IMR-90 (cell line): Measurements from ENCODE around the gene SLC39A2. TPM values are rescaled to one million over a fixed set of nuclear protein-coding genes. Genes with fewer than 3 reads are reported as not detected.

Source experiments
- ATAC-seq: fragments of 200-7000 bp; cut with Tn5 transposase; 2 replicates; pipeline ENCODE4 v1.9.1; 2020; ENCODE audit warnings: low read depth, mild to moderate bottlenecking, moderate library complexity
- BruUV-seq: library from RNA; stranded (reverse); fragments of 400-500 nt; replicated peaks from 2 replicates; lab custom pipeline; 2021; lab: Mats Ljungman, UMichigan
- CTCF ChIA-PET: fragments of 300-600 bp; formaldehyde crosslinking; extraction: SDS; loops from one replicate; lab custom pipeline; 2021; ENCODE audit warnings: antibody characterized with exemption; lab: Yijun Ruan, JAX
- POLR2A ChIA-PET: fragments of 300-600 bp; sonication (Branson Sonifier 250); formaldehyde crosslinking; loops from one replicate; lab custom pipeline; 2022; ENCODE audit warnings: antibody characterized with exemption; ENCODE audit not compliant: unreplicated experiment; lab: Charles Lee
- DNase-seq: peaks from one replicate; pipeline ENCODE4 v3.0.0; 2013
- H2AFZ ChIP-seq: replicated peaks from 2 replicates; pipeline ENCODE3; 2013; ENCODE audit warnings: low read length, mild to moderate bottlenecking; ENCODE audit not compliant: poor library complexity
- H2AK5ac ChIP-seq: 2 replicates; pipeline ENCODE4 v1.6.1; 2013; ENCODE audit warnings: low read depth, low read length, inconsistent platforms
- H2AK9ac ChIP-seq: replicated peaks from 2 replicates; pipeline ENCODE3; 2013; ENCODE audit warnings: mild to moderate bottlenecking, low read depth, low read length, moderate library complexity; ENCODE audit not compliant: poor library complexity
- H2BK120ac ChIP-seq: 2 replicates; pipeline ENCODE4 v1.6.1; 2013; ENCODE audit warnings: low read depth, low read length, inconsistent platforms
- H2BK15ac ChIP-seq: 3 replicates; pipeline ENCODE4 v1.6.1; 2013; ENCODE audit warnings: low read depth, low read length, inconsistent platforms
- H2BK20ac ChIP-seq: 2 replicates; pipeline ENCODE4 v1.6.1; 2013; ENCODE audit warnings: low read depth, mild to moderate bottlenecking, inconsistent platforms, low read length, moderate library complexity
- H2BK5ac ChIP-seq: 2 replicates; pipeline ENCODE4 v1.6.1; 2013; ENCODE audit warnings: mild to moderate bottlenecking, low read depth, low read length, inconsistent platforms; ENCODE audit not compliant: poor library complexity, severe bottlenecking
- H3K14ac ChIP-seq: replicated peaks from 2 replicates; pipeline ENCODE4 v1.6.1; 2013; ENCODE audit warnings: low read depth, low read length, inconsistent platforms
- H3K18ac ChIP-seq: 2 replicates; pipeline ENCODE4 v1.6.1; 2013; ENCODE audit warnings: low read depth, low read length, control low read depth
- H3K23ac ChIP-seq: 2 replicates; pipeline ENCODE4 v1.6.1; 2013; ENCODE audit warnings: low read depth, low read length, inconsistent platforms
- H3K27ac ChIP-seq: 2 replicates; pipeline ENCODE4 v1.5.1; 2013; ENCODE audit warnings: mild to moderate bottlenecking, control low read depth, low read length; ENCODE audit not compliant: insufficient read depth
- H3K27me3 ChIP-seq: 2 replicates; pipeline ENCODE4 v1.6.1; 2013; ENCODE audit warnings: low read length; ENCODE audit not compliant: control insufficient read depth, insufficient read depth
- H3K36me3 ChIP-seq: 2 replicates; pipeline ENCODE4 v1.6.1; 2013; ENCODE audit warnings: low read length, mixed read lengths; ENCODE audit not compliant: control insufficient read depth, insufficient read depth
- H3K4ac ChIP-seq: 2 replicates; pipeline ENCODE4 v1.6.1; 2013; ENCODE audit warnings: low read depth, low read length, inconsistent platforms
- H3K4me1 ChIP-seq: 2 replicates; pipeline ENCODE4 v1.6.1; 2013; ENCODE audit warnings: low read length, mixed read lengths; ENCODE audit not compliant: control insufficient read depth, insufficient read depth
- H3K4me2 ChIP-seq: 2 replicates; pipeline ENCODE4 v1.6.1; 2013; ENCODE audit warnings: low read depth, mild to moderate bottlenecking, control low read depth, low read length, moderate library complexity
- H3K4me3 ChIP-seq: 2 replicates; pipeline ENCODE4 v1.5.1; 2013; ENCODE audit warnings: low read depth, mild to moderate bottlenecking, control low read depth, low read length, moderate library complexity; ENCODE audit not compliant: insufficient read depth
- H3K56ac ChIP-seq: 2 replicates; pipeline ENCODE4 v1.6.1; 2013; ENCODE audit warnings: low read length, inconsistent platforms; ENCODE audit not compliant: insufficient read depth; ENCODE audit errors: extremely low read depth
- H3K79me1 ChIP-seq, 2 experiments: 2 replicates each; pipeline ENCODE4 v1.6.1; 2013; ENCODE audit warnings: low read length in 2 of 2, inconsistent platforms in 1 of 2, low read depth in 1 of 2
- H3K9ac ChIP-seq: 2 replicates; pipeline ENCODE4 v1.6.1; 2013; ENCODE audit warnings: low read depth, low read length, control low read depth
- H3K9me1 ChIP-seq: 2 replicates; pipeline ENCODE4 v1.6.1; 2013; ENCODE audit warnings: low read length, inconsistent platforms; ENCODE audit not compliant: insufficient read depth
- H3K9me3 ChIP-seq: 2 replicates; pipeline ENCODE4 v1.6.1; 2013; ENCODE audit warnings: low read length; ENCODE audit not compliant: control insufficient read depth, insufficient read depth
- H4K20me1 ChIP-seq: 2 replicates; pipeline ENCODE4 v1.6.1; 2013; ENCODE audit warnings: low read length, inconsistent platforms; ENCODE audit not compliant: insufficient read depth
- H4K5ac ChIP-seq: 2 replicates; pipeline ENCODE4 v1.6.1; 2013; ENCODE audit warnings: mild to moderate bottlenecking, low read depth, low read length, control low read depth
- H4K8ac ChIP-seq, 2 experiments: 2 replicates each; pipeline ENCODE4 v1.6.1; 2013; ENCODE audit warnings: low read depth in 2 of 2, low read length in 2 of 2, control low read depth in 1 of 2, inconsistent platforms in 1 of 2
- H4K91ac ChIP-seq: 2 replicates; pipeline ENCODE4 v1.6.1; 2013; ENCODE audit warnings: low read depth, low read length, inconsistent platforms; ENCODE audit not compliant: insufficient read depth
- BHLHE40 ChIP-seq: fragments of 150-350 bp; IDR thresholded peaks from 2 replicates; pipeline ENCODE4 v1.6.1; 2016; ENCODE audit warnings: mild to moderate bottlenecking, low read depth, low read length
- CEBPB ChIP-seq: IDR thresholded peaks from 2 replicates; pipeline ENCODE4 v1.6.1; 2012; ENCODE audit warnings: low read depth, low read length, improper control_type of control experiment
- CHD1 ChIP-seq: IDR thresholded peaks from 2 replicates; pipeline ENCODE4 v1.6.1; 2012; ENCODE audit warnings: low read depth, low read length, improper control_type of control experiment
- FOS ChIP-seq: fragments of 150-350 bp; IDR thresholded peaks from 2 replicates; pipeline ENCODE4 v1.6.1; 2016; ENCODE audit warnings: low read depth, low read length
- MAFK ChIP-seq: IDR thresholded peaks from 2 replicates; pipeline ENCODE4 v1.6.1; 2012; ENCODE audit warnings: low read depth, low read length, improper control_type of control experiment
- MAZ ChIP-seq: IDR thresholded peaks from 2 replicates; pipeline ENCODE4 v1.6.1; 2012; ENCODE audit warnings: low read depth, mild to moderate bottlenecking, low read length, improper control_type of control experiment, moderate library complexity, borderline replicate concordance
- MXI1 ChIP-seq: IDR thresholded peaks from 2 replicates; pipeline ENCODE4 v1.6.1; 2012; ENCODE audit warnings: low read depth, mild to moderate bottlenecking, low read length, moderate library complexity, borderline replicate concordance
- NFE2L2 ChIP-seq: fragments of 150-350 bp; IDR thresholded peaks from 2 replicates; pipeline ENCODE4 v1.6.1; 2016; ENCODE audit warnings: low read depth, mild to moderate bottlenecking, low read length
- POLR2A ChIP-seq: IDR thresholded peaks from 2 replicates; pipeline ENCODE4 v1.6.1; 2012; ENCODE audit warnings: mild to moderate bottlenecking, low read depth, low read length
- RAD21 ChIP-seq: IDR thresholded peaks from 2 replicates; pipeline ENCODE4 v1.6.1; 2012; ENCODE audit warnings: low read length, improper control_type of control experiment
- RCOR1 ChIP-seq: IDR thresholded peaks from 2 replicates; pipeline ENCODE4 v1.6.1; 2012; ENCODE audit warnings: mild to moderate bottlenecking, low read length, improper control_type of control experiment; ENCODE audit not compliant: insufficient replicate concordance
- RFX5 ChIP-seq: IDR thresholded peaks from 2 replicates; pipeline ENCODE4 v1.8.0; 2012; ENCODE audit warnings: low read depth, mild to moderate bottlenecking, low read length, moderate library complexity
- SMC3 ChIP-seq: fragments of 150-350 bp; IDR thresholded peaks from 2 replicates; pipeline ENCODE4 v1.6.1; 2016; ENCODE audit warnings: low read depth, mild to moderate bottlenecking, antibody characterized with exemption, low read length, moderate library complexity
- WGBS, 2 experiments: methylation state at CpG; one replicate each; pipeline versions ENCODE4 v1.1.5 to v1.1.7; 2013; ENCODE audit warnings: missing lambda C conversion rate in 2 of 2; ENCODE audit not compliant: insufficient read length in 1 of 2; ENCODE audit errors: extremely low coverage in 2 of 2; 5-methylcytosine and 5-hydroxymethylcytosine counted together
- dilution Hi-C: fragments of 300-500 bp; cut with HindIII; formaldehyde crosslinking; loops from one replicate; pipeline ENCODE4 v1.14.3; 2018; ENCODE audit warnings: low sequenced_read_pairs; ENCODE audit not compliant: unreplicated experiment
- in situ Hi-C: fragments of 300-500 bp; cut with MboI; formaldehyde crosslinking; loops from 3 replicates; pipeline ENCODE4 v1.14.3; 2019; ENCODE audit warnings: low sequenced_read_pairs, inconsistent platforms, mixed read lengths
- intact Hi-C: fragments of 100-400 bp; cut with micrococcal nuclease; formaldehyde crosslinking; loops from 2 replicates; pipeline ENCODE4 v1.10.0; 2022
- polyA plus RNA-seq, 3 experiments: library from polyadenylated mRNA; depleted of rRNA; stranded (reverse); fragments of >200 nt; gene quantifications; 2 replicates each; pipeline ENCODE4 v1.2.3, GENCODE V29; 2012; ENCODE audit warnings: low replicate concordance in 1 of 3
- total RNA-seq: library from RNA; depleted of rRNA; stranded (reverse); fragments of >200 nt; gene quantifications from 2 replicates; pipeline ENCODE4 v1.2.3, GENCODE V29; 2012
- TF ChIP-seq, protein P1 (sequence below): conservative IDR thresholded peaks from 2 replicates; pipeline ENCODE4 v1.5.1; 2012; ENCODE audit warnings: mild to moderate bottlenecking, low read depth, low read length, improper control_type of control experiment
- TF ChIP-seq, protein P2 (sequence below): fragments of 150-350 bp; IDR thresholded peaks from 2 replicates; pipeline ENCODE4 v1.6.1; 2016; ENCODE audit warnings: low read depth, mild to moderate bottlenecking, low read length, moderate library complexity, borderline replicate concordance
- TF ChIP-seq, protein P3 (sequence below): fragments of 150-350 bp; IDR thresholded peaks from 2 replicates; pipeline ENCODE4 v1.6.1; 2017; ENCODE audit warnings: mild to moderate bottlenecking, antibody characterized with exemption, low read length, low read depth

Gene SLC39A2
- total and polyA plus RNA-seq, 2 of the 4 experiments (the other 2 are of a cell fraction): not detected

DNA sequence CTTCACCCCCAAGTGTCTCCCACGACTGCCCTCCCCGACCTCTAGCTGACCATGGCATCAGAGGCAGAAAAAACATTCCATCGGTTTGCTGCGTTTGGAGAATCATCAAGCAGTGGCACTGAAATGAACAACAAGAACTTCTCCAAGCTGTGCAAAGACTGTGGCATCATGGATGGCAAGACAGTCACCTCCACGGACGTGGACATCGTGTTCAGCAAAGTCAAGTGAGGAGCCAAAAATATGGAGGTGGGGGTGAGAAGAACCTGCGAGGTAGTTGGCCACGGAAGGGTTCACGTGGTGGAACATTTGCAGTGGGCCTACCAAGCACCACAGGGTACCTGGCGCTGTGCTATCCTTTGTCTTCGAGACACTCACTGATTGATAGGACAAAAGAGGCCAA lies 31.4 kb downstream of the SLC39A2 start:
- TF ChIP-seq CHD1 (no peak), RAD21 (no peak), SMC3 (no peak), RFX5 (no peak), NFE2L2 (no peak), BHLHE40 (no peak), POLR2A (no peak), MAFK (no peak), CEBPB (no peak), RCOR1 (no peak), MXI1 (no peak), MAZ (no peak), FOS (no peak)
- TF ChIP-seq, protein P1, sequence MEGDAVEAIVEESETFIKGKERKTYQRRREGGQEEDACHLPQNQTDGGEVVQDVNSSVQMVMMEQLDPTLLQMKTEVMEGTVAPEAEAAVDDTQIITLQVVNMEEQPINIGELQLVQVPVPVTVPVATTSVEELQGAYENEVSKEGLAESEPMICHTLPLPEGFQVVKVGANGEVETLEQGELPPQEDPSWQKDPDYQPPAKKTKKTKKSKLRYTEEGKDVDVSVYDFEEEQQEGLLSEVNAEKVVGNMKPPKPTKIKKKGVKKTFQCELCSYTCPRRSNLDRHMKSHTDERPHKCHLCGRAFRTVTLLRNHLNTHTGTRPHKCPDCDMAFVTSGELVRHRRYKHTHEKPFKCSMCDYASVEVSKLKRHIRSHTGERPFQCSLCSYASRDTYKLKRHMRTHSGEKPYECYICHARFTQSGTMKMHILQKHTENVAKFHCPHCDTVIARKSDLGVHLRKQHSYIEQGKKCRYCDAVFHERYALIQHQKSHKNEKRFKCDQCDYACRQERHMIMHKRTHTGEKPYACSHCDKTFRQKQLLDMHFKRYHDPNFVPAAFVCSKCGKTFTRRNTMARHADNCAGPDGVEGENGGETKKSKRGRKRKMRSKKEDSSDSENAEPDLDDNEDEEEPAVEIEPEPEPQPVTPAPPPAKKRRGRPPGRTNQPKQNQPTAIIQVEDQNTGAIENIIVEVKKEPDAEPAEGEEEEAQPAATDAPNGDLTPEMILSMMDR: no peak
- TF ChIP-seq, protein P2, sequence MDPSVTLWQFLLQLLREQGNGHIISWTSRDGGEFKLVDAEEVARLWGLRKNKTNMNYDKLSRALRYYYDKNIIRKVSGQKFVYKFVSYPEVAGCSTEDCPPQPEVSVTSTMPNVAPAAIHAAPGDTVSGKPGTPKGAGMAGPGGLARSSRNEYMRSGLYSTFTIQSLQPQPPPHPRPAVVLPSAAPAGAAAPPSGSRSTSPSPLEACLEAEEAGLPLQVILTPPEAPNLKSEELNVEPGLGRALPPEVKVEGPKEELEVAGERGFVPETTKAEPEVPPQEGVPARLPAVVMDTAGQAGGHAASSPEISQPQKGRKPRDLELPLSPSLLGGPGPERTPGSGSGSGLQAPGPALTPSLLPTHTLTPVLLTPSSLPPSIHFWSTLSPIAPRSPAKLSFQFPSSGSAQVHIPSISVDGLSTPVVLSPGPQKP: no peak
- TF ChIP-seq, protein P3, sequence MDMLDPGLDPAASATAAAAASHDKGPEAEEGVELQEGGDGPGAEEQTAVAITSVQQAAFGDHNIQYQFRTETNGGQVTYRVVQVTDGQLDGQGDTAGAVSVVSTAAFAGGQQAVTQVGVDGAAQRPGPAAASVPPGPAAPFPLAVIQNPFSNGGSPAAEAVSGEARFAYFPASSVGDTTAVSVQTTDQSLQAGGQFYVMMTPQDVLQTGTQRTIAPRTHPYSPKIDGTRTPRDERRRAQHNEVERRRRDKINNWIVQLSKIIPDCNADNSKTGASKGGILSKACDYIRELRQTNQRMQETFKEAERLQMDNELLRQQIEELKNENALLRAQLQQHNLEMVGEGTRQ: no peak
- POLR2A ChIA-PET: no interaction called here
- Histone ChIP-seq H3K56ac (no peak overlapping the region), H2BK15ac (no peak overlapping the region), H3K4me1 (no peaks in the 10 kb centered on the region), H4K8ac (no peak overlapping the region), H3K14ac (no peak overlapping the region), H3K4me2 (no peak overlapping the region), H3K23ac (no peak overlapping the region), H2BK20ac (no peak overlapping the region), H2AFZ (no peak overlapping the region), H4K91ac (no peak overlapping the region), H3K27ac (no peak overlapping the region), H3K9ac (no peak overlapping the region), H3K36me3 (no peaks in the 10 kb centered on the region), H4K20me1 (no peaks in the 10 kb centered on the region), H2BK5ac (no peak overlapping the region), H2AK5ac (no peak overlapping the region), H3K79me1 (no peaks in the 10 kb centered on the region), H2BK120ac (no peak overlapping the region), H3K9me3 (no peaks in the 10 kb centered on the region), H2AK9ac (no peak overlapping the region), H3K18ac (no peak overlapping the region), H3K4ac (no peak overlapping the region), H3K9me1 (no peaks in the 10 kb centered on the region), H3K4me3 (no peak overlapping the region), H4K5ac (no peak overlapping the region), H3K27me3 (peaks cover 64% of the 10 kb centered on the region)
- no peak for DNase-seq
- CTCF ChIA-PET: interaction anchor here (3.8 kb wide), 1 partner anchor 16 kb away, joined by 11 read pairs; no protein-coding TSS in a partner anchor
- no peak for ATAC-seq
- dilution Hi-C loops: no loop called here
- BruUV-seq: no TSS peak
- intact Hi-C loops: no loop called here
- in situ Hi-C loops: no loop called here
- 46% methylated on average over 5 of the region's 12 CpGs; no CpG with 5 or more reads in 1 of the 2 experiments for WGBS, 2 experiments
